Ureter (tissue), 1 donor: ENCODE data around the gene FSCB. TPM values are rescaled to one million over a fixed set of nuclear protein-coding genes. Genes with fewer than 3 reads are reported as not detected.

Experiments used
- DNase-seq: peaks from one replicate; pipeline ENCODE4 v3.0.0-alpha.2; 2020; ENCODE audit warnings: low spot score
- total RNA-seq: library from RNA; stranded (reverse); gene quantifications from one replicate; pipeline ENCODE4 v1.2.4, GENCODE V29; 2023
- donor health status: DM: yes; HTN: yes; CAD: no.

The FSCB gene
- 0.49 TPM for total RNA-seq

- DNase-seq, result no peak
Measured at GRCh38 chr14:44507183-44507582, at the start of gene FSCB. FSCB (minus strand) TSS chr14:44507283; CDS start chr14:44506987, 296 bp downstream.

DNA sequence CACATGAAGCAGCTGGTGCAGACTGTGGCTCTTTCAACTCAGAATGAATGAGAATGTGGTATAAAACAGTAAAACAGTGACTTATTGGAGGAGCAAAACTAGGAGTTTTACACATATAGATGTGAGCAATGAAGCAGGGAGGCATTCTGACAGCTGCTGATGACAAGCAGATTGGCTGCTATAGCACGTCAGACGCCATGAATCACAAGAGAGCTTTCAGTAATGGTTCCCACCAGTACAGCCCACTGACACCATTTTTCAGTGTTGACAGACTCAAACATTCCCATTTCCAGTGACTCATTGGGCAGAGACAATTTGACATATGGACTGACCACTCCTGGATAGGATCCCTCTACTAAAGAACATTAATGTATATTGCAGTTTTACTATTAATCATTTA, 24.6 kb upstream of the FSCB start:
- no peak for DNase-seq

DNA sequence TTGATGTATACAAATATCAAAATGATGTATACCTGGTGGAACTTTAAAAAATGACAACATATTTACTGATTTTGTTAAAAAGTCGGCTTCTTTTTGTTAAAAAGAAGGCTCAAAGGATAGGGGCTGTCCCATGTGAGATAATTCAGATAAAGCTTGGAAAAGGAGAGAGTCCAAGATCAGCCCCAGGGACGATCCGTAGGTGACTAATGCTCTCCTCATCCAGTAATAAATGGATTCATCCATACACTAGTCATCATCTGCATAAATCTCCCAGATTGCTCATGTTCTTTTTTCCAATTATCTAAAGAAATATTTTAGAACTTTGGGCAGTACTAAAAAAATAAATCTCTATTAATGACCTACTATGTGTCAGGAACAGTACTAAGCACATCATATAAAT, 23.4 kb upstream of the FSCB start:
- no peak for DNase-seq

DNA sequence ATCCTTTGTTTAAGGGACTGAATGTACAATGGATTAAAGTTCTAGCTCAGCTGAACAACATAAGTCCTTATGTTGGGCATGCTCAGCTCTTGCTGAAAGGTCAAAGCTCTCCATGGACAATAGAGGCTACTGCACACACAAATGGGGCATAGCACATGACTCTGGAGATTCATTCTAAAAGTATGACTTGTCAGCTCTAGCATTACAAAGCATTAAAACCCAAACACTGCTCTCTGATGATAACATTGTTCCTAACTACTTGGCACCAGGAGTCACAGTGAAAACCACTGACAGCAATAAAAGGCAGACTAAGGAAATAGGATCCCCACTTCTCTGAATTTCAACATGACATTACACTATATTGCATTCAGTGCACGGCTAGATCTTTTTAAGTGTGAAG, 21.9 kb upstream of the FSCB start:
- DNase-seq, result no peak

GRCh38 chr14:44528180-44528579, 21.1 kb upstream of the FSCB start:
- no peak for DNase-seq

DNA sequence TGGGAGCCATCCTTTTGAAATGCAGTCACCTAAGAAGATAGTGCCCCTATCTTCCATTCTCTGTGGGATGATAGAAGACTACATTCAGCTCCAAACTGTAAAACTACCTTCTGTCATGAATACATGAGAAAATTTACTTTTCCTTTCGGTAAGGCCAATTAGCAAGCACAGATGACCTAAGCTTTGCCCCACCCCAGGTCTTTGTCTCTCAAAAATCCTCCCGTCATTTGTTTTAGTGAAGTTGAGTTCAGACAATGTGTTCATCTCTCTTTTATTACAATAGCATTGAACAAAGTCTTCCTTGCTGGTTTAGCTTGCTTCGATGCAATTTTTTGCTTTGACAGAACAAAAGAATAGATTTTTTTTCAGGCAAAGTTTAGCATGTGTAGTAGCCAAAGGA, 18.2 kb upstream of the FSCB start:
- no peak for DNase-seq

DNA sequence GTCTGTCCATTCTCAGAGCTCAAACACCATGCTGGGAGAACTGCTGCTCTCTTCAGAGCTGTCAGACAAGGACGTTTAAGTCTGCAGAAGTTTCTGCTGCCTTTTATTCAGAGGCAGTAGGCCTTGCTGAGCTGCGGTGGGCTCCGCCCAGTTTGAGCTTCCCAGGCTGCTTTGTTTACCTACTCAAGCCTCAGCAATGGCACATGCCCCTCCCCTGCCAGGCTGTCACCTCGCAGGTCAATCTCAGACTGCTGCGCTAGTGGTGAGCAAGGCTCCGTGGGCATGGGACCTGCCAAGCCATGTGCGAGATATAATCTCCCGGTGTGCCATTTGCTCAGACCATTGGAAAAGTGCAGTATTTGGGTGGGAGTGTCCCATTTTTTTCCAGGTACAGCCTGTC, 8.6 kb upstream of the FSCB start:
- DNase-seq, result peak; percentile 42

- no peak for DNase-seq
Measured at GRCh38 chr14:44508834-44509233, 1.8 kb upstream of the FSCB start.

GRCh38 chr14:44505588-44505987, 1.5 kb downstream of the FSCB start:
- DNase-seq, result no peak

GRCh38 chr14:44497148-44497547, 9.9 kb downstream of the FSCB start:
- no peak for DNase-seq

GRCh38 chr14:44494137-44494536, 12.9 kb downstream of the FSCB start:
- DNase-seq, result no peak

DNA sequence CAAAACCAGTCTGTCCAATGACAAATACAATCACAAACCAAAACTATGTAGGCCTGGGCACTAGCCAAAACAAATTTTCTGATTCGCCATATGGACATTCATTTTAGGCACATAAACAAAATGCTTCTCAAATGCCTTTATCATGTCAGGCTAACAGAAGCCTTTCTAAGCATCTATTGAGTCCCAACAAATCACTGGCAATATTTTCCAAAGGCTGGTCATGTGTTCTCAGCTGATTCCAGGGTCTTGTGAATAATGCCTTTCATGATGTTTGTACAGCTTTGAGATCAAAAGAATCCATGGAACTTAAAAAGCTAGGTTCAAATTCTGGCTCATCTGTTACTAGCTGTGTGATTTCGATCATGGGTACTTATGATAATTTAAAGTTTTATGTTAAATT, 16.1 kb downstream of the FSCB start:
- no peak for DNase-seq

DNA sequence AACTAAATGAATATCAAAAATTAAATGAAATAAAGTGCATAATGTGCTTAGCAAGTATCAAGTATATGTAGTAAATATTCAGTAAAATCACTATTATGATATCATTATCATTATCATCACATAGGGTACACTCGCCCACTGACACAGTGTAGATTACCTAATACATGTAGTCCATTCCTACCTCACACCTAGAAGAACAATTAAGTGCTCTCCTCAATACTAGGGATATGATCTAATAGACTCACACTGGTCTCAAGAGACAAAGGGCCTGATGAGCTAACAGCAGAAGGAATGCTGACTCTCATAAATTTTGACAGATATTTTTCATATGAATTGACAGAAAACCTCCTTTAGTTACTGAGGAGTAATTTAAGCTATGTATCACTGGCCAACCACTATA, 29.1 kb downstream of the FSCB start:
- DNase-seq, result no peak

DNA sequence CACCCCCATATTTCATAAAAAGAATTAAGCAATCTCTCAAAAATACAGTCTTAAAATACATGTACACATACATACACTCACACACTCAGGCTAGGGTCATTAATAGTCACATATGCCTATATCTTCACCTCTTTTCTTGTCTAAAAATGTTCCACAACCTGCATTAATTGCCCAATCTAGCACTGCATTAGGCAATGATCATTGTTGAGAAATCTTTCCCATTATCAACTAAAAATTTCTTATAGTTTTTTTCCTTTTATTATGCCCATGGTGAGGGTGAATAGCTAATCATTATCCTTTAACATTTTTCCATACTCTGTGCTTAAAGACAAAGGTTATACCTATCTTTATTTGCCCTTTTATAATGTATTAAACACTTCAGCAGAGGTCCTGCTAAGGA, 38.3 kb downstream of the FSCB start:
- DNase-seq, result no peak

DNA sequence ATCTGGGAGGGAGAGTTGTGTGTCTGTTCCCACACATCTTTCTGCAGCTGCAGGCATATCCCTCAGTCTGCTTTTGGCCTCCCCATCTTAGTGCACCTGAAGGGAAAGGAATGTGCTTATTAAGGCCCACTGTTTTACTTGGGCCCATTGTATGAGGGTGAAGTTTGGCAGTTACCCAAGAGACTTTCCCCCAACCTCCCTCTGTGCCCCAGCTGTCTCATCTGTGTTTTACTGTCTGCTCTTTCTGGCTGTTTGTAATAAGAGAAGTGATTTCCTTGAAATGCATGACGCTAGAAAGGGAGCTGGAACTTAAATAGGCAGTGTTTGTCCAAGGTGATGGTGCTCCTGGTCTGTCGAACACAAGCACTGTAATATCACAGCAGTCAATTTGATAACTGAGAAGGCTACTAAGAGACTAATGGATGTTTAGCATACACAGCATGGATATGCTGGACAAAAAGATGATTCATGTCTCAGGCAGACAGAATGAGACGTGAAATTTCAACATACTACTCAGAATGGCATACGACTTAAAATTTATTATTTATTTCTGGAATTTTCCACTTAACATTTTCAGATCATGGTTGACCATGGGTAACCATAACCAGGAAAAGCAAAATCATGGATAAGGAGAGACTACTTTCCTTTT, 43.6 kb downstream of the FSCB start:
- DNase-seq, result no peak

GRCh38 chr14:44462381-44462780, 44.7 kb downstream of the FSCB start:
- DNase-seq, result no peak

DNA sequence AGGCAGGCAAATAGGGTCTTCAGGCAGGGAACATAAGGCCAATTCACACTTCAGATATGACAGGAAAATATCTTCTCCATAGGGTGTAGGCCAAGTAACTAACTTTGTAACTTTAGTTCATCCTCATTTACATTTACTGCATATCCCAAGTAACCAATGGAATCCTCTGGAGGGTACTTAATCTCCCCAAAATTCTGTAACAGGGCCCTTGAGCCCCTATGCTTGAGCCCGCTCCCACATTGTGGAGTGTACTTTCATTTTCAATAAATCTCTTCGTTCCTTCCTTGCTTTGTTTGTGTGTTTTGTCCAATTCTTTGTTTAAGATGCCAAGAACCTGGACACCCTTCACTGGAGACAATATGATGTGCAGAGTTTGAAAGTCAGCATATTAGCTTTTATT, 45.3 kb downstream of the FSCB start:
- DNase-seq, result no peak
